ENCODE data around the gene KIF2A.
"Not testable (repeated sequence)": the region's sequence is repeated elsewhere in the genome, so short reads cannot be mapped to it uniquely, and the experiment has no call there.

Gene KIF2A

DNA sequence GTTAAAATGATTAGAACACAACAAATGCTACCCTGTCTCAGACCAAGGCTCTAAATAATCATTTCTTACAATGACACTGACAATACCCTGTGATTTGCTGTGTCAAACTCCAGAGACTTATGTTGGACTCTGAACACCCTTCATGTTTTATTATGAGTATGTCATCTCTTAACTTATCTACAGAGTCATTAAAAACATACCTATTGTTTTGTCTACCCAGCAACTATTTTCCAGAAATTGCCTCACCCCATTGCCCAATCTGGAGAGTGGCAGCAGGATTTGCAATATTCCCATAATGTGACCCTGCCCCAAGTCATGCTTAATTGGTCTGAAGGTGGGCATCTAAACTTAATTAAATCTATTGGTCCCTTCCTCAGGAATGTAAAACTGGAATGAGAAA lies 23.0 kb upstream of the KIF2A start:
- H3K4me3 ChIP-seq (ENCODE audit: low read length): no peak overlapping the region
- TF ChIP-seq ZNF274 (IDR thresholded peaks at IDR 0.05; ENCODE audit: low read depth, low read length): no peak

DNA sequence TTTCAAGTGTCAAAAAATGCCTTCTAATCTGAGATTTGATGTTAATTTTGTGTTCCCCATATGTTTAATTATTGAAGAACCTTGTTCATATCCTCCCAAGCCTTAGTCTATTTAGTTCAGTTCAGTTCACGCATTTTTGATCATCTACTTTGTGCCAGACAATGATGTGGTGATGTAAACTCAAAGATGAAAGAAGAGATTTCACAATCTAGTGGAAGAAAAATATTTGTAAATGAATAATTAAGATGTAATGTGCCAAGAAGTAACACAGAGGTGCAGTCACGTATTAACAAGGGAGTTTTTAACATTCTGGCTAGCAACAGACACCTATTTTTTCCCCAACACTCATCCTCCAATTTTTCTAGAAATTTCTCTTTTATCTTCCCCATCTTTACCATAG lies 22.1 kb upstream of the KIF2A start:
- H3K4me3 ChIP-seq (ENCODE audit: low read length): no peak overlapping the region
- TF ChIP-seq ZNF274 (IDR thresholded peaks at IDR 0.05; ENCODE audit: low read depth, low read length): no peak

DNA sequence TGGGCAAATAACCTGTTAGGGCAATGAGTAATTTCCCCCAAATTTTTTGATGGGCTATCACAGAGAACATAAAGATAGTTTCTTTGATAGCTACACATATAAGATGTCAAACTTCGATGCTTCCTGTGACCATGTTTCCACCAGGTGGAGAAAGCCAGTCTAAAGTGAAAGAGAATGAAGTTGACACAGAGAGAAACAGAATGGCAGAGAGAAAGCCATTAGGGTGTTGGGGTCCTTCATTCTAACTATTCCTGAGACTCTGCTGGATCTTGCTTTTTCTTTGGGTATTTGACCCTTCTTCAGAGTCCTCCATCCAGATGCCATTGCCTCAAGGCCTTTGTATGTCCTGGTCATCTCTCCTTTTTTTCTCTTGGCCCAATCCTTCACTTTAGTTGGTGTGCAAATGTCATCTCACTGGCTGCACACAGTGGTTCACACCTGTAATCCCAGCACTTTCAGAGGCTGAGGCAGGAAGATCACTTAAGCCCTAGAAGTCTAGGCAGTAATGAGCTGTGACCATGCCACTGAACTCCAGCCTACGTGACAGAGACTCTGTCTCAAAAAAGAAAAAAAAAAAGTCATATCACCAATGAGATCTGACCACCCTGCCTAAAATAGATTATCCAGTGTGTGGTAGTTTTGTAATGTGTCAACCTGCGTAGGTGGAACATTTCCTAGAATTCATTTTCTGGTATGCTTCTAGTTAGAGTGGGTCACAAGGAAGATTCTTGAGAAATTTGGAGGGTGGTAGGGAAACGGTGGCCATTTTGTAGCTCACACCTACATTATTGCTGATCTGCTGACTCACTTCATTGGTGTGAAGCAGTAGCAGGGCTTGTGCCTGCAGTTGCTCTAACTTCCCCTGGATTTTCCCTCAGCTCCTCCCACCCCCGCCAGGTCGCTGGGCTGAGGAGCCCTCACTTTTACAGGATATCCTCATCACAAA lies 20.8 kb upstream of the KIF2A start:
- no peak overlapping the region for H3K4me3 ChIP-seq (ENCODE audit: low read length)
- no peak for TF ChIP-seq ZNF274 (IDR thresholded peaks at IDR 0.05; ENCODE audit: low read depth, low read length)

DNA sequence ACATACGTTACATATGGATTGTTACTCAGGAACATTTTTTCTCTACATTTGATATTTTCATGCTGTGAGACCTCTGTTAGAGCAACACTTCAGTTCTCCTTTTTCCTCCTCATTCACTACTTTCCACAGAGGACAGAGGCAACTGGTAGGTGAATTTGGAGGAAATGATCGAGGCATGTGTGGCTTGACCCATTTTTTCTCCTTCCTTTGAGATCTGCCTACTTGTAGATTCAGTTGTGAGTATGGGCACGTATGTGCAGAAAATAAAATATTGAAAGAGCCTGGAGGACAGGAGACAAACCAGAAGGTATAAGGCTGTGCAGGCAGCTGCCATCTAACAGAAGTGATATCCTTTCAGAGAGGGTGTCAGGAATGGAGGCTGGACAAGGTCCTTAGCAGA lies 19.2 kb upstream of the KIF2A start:
- no peak overlapping the region for H3K4me3 ChIP-seq (ENCODE audit: low read length)
- no peak for TF ChIP-seq ZNF274 (IDR thresholded peaks at IDR 0.05; ENCODE audit: low read depth, low read length)

DNA sequence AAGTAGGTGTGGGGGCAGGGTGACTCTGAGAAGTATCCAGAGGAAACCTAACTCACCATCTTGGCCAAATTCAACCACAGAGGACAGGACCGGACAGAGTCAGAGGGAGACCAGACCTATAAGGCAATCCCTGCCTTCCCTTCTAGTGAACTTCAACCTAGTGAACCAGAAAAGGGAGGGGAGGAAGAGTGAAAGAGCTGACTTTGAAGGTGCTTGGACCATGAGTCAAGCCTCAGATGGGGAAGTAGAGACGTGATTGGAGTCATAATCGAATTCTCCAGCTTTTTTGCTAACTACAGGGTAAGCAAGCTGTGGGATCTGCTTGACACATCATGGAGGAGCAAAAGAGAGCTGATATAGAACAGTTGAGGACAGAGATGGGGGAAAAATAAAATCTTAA lies 18.8 kb upstream of the KIF2A start:
- no peak for TF ChIP-seq ZNF274 (IDR thresholded peaks at IDR 0.05; ENCODE audit: low read depth, low read length)
- no peak overlapping the region for H3K4me3 ChIP-seq (ENCODE audit: low read length)

DNA sequence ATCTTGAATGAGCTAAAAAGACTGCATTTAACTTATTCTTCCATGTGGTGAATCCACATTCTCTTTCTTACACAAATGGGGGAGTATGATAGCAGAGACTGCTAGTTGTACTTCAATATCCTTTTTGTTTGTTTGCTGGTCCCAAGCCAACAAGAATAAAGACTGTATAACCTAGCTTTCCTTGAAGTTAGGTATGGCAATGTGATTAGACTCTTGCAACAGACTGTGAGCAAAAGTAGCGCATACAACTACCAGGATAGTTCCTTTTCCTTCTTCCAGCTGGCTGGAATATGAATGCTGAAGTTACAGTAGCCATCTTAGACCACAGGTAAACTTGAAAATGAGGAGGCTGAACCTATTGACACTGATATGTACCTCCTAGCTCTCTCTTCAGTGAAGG lies 17.9 kb upstream of the KIF2A start:
- H3K4me3 ChIP-seq (ENCODE audit: low read length): no peak overlapping the region
- no peak for TF ChIP-seq ZNF274 (IDR thresholded peaks at IDR 0.05; ENCODE audit: low read depth, low read length)

DNA sequence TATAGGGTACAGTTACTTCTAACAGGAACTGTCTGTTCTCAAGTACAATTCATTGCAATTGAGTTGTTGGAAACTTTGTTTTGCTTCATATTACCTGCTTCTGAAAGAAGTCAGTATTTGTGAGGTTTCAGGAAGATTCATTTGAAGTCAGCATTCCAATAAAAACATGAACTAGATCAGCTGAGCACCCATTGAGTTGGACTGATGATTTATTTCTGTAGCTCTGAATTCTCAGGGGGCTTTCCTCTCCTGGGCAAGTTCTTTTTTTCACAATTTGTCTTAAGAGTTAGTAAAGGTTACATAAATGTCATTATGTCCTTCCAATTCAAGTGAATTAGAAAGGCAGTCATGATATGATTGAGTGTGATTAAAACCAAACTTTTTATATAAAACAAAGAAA lies 16.2 kb upstream of the KIF2A start:
- TF ChIP-seq ZNF274 (IDR thresholded peaks at IDR 0.05; ENCODE audit: low read depth, low read length): no peak
- no peak overlapping the region for H3K4me3 ChIP-seq (ENCODE audit: low read length)

DNA sequence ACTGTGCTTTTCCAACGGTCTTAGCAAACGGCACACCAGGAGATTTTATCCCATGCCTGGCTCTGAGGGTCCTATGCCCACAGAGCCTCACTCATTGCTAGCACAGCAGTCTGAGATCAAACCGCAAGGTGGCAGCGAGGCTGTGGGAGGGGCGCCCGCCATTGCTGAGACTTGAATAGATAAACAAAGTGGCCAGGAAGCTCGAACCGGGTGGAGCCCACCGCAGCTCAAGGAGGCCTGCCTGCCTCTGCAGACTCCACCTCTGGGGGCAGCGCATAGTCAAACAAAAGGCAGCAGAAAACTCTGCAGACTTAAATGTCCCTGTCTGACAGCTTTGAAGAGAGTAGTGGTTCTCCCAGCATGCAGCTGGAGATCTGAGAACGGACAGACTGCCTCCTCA lies 14.2 kb upstream of the KIF2A start:
- not testable (repeated sequence) for H3K4me3 ChIP-seq (ENCODE audit: low read length)

DNA sequence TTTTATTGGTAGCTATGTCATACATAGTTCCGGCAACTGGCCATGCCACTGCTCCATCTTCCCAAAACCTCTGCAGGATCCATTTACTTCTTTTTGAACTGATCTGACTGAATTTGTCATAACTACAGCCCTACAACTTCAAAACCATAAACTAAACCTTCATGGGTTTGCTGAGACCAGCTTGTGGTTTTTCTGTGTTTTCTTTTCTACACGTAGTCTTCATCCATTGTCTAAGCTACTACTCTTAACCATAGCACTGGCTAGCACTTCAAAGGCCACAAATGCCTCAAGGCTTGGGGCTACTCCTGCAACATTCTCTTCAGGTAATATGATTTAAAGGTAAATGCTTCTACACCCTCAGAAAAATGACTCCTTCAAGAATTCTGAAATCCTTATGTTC lies 9.0 kb upstream of the KIF2A start:
- TF ChIP-seq ZNF274 (IDR thresholded peaks at IDR 0.05; ENCODE audit: low read depth, low read length): no peak
- H3K4me3 ChIP-seq (ENCODE audit: low read length): no peak overlapping the region

DNA sequence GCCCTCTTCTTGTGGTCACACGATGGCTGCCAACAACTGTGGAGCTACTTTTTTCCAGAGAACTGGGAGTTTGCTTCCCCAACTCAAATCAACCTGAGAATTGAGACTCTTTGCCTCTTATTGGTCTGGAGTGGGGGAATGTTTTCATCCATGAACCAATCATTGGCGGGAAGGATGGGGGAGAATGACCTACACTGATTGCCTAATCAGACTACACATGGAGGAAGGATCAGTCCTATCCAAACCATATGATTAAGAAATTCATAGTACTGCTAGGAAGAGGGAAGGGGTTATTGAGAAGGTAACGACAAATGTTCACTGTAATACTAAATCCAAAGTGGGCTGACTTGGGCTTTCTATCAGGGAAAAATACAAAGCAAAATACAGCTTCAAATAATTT lies 7.9 kb upstream of the KIF2A start:
- no peak for TF ChIP-seq ZNF274 (IDR thresholded peaks at IDR 0.05; ENCODE audit: low read depth, low read length)

DNA sequence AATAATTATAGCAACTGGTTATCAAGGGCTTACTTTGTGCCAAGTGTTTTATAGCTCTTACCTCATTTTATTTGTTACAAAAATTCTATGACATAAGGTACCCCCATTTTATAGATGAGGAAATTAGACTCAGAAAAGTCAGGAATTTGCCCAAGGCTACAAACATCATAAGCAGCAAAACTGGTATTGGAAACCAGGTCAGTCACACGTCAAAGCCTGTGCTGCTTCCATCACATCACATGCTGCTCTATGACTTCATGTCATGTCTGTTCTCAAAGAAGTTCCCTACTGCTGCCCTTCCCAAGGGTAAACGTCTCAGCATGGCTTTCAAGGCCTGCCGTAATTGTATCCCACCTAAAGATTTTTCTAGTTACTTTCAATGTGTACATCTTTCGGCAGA lies 6.9 kb upstream of the KIF2A start:
- TF ChIP-seq ZNF274 (IDR thresholded peaks at IDR 0.05; ENCODE audit: low read depth, low read length): no peak

More for the DNA sequence above, 7.9 kb upstream of the KIF2A start:
- H3K4me3 ChIP-seq (ENCODE audit: low read length): no peak overlapping the region

DNA sequence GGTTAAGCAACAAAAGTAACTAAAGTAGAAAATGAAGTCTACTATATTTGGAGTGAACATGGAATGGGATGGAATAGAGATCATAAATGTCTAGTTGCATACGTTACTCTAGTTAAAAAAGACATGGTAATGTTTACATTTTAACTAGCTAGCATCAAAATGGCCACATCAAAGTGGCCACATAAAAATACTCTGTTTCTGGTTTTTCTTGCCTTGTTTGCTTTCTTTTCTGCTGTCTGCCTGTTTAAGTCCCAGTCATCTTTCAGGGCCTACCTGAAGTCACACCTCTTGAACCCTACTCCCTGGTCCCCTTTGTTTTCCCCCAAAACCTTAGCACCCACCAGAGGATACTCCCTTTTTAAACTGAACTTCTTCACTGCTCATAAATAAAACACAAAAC lies 6.4 kb upstream of the KIF2A start:
- H3K4me3 ChIP-seq (ENCODE audit: low read length): no peak overlapping the region
- no peak for TF ChIP-seq ZNF274 (IDR thresholded peaks at IDR 0.05; ENCODE audit: low read depth, low read length)

More for the DNA sequence above, 6.9 kb upstream of the KIF2A start:
- H3K4me3 ChIP-seq (ENCODE audit: low read length): no peak overlapping the region

DNA sequence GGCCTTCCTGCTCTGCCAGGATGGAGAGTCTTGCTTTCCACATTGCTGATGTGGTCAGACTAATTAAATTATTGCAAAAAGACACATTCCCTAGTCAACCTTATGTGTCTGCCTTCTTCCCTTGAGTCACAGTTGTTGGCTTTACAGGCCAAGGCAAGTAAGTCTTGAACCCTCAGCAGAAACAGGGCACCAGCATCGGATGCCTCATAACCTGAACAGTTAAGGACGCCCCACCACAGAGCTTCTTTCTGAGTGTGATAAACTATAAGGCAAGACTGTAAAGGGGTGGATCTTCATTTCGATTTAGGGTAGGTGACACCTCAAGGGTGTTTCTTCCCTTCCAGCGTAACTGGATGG lies 670 bp upstream of the KIF2A start:
- peak overlapping the region; percentile 28; the same call in 1 of the 2 replicates for H3K4me3 ChIP-seq (ENCODE audit: low read length)

DNA sequence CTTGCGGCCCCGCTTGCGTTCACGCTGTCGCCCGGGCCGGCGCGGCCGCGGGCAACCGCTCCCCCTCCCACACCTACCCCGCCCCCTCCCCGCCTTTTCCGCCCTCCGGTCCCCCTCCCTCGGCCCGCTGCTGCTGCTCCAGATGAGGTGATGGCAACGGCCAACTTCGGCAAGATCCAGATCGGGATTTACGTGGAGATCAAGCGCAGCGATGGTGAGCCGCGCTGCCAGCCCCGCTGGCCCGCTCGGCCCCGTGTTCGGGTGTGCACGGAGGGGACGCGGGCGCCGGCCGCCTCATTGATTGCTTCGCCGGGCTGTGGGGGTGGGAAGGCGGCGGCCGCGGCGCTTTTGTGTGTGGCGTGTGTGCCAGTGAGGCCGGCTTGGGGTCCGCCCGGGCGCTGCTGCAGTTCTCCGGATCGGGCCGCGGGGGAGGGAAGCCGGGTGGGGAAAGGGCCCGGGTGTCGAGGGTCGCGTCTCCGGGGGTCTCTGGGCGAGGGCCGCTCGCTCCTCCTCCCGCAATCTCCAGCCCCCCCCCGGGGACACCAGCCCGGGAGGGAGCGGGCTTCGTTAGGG lies 403 bp downstream of the KIF2A start:
- TF ChIP-seq ZNF274 (IDR thresholded peaks at IDR 0.05; ENCODE audit: low read depth, low read length): no peak
- peak overlapping the region; percentile 92 for H3K4me3 ChIP-seq (ENCODE audit: low read length)

More for the DNA sequence above, 670 bp upstream of the KIF2A start:
- TF ChIP-seq ZNF274 (IDR thresholded peaks at IDR 0.05; ENCODE audit: low read depth, low read length): no peak

DNA sequence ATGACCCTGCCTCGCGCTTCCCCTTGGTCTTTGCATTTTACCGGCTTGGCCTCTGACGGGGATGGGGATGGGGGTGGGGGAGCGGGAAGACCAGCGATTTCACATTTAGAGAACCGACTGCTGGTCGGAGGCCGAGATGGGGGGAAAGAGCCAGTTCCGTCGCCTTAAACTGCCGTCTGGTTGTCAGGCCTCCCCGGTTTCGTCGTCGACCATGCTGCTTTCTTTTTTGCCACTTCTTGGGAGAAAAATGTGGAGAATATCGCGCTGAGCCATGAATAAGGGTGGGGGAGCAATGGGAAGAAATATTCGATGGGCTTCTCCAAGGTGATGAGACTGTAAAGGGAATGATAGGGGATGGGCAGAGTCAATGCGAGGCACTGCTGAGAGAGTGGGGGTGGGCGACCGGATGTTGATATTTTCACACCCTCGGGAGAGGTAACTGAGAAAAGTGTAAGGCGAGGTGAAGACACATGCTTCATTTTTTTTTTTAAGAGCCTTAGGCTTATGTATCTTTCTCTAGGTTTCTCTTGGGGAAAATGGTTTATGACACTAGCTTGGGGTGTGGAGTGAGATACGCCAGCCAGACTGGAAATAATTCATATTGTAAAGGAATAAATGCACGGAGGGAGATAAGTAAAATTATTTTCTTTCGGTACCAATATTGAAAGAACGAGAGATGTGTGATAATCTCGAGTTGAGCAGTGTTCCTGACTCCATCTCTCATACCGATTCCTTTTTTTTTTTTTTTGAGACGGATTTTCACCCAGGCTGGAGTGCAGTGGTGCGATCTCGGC lies 1.1 kb downstream of the KIF2A start:
- H3K4me3 ChIP-seq (ENCODE audit: low read length): peak overlapping the region; percentile 92
- no peak for TF ChIP-seq ZNF274 (IDR thresholded peaks at IDR 0.05; ENCODE audit: low read depth, low read length)

All from GM08714 (cell line).